HepG2 (cell line): ENCODE results near the gene NUDT8. TPM values are rescaled to one million over a fixed set of nuclear protein-coding genes. Genes with fewer than 3 reads are reported as not detected.

Experiments used
- BCL6 ChIP-seq: IDR thresholded peaks from 2 replicates; pipeline ENCODE4 v1.6.1; 2016; ENCODE audit warnings: missing genetic modification reagents, missing compliant biosample characterization
- CHD2 ChIP-seq: IDR thresholded peaks from 2 replicates; pipeline ENCODE4 v1.6.1; 2011; ENCODE audit warnings: low read depth, low read length, improper control_type of control experiment
- CREM ChIP-seq, 2 experiments: sonication (generic) in 1 of 2; formaldehyde crosslinking in 1 of 2; IDR thresholded peaks; 2 replicates each; pipeline versions ENCODE4 v1.4.0 to v1.6.1; 2016 to 2020; ENCODE audit warnings: antibody characterized with exemption in 1 of 2, mild to moderate bottlenecking in 1 of 2, missing genetic modification reagents in 1 of 2
- GZF1 ChIP-seq: sonication (generic); formaldehyde crosslinking; IDR thresholded peaks from 2 replicates; pipeline ENCODE4 v1.5.1; 2020; ENCODE audit warnings: mild to moderate bottlenecking, missing genetic modification reagents
- HNF4G ChIP-seq, 2 experiments: sonication (generic) in 1 of 2; formaldehyde crosslinking in 1 of 2; IDR thresholded peaks; 2 replicates each; pipeline versions ENCODE4 v1.4.0 to v1.6.1; 2011 to 2020; ENCODE audit warnings: borderline replicate concordance in 2 of 2, low read depth in 2 of 2, mild to moderate bottlenecking in 2 of 2, low read length in 1 of 2, missing genetic modification reagents in 1 of 2, moderate library complexity in 1 of 2
- HOXA3 ChIP-seq: sonication (generic); formaldehyde crosslinking; IDR thresholded peaks from 2 replicates; pipeline ENCODE4 v1.5.0; 2020; ENCODE audit warnings: missing genetic modification reagents
- IRF2 ChIP-seq: IDR thresholded peaks from 2 replicates; pipeline ENCODE4 v1.6.1; 2018; ENCODE audit warnings: missing genetic modification reagents, missing compliant biosample characterization
- KAT2B ChIP-seq: fragments of 150-350 bp; IDR thresholded peaks from 2 replicates; pipeline ENCODE4 v1.6.1; 2014; ENCODE audit warnings: low read depth, low read length, borderline replicate concordance
- NR2F6 ChIP-seq, 2 experiments: IDR thresholded peaks; 2 replicates each; pipeline ENCODE4 v1.6.1; 2016; ENCODE audit warnings: antibody characterized with exemption in 1 of 2, mild to moderate bottlenecking in 1 of 2
- PCBP2 ChIP-seq: fragments of 200-400 bp; formaldehyde crosslinking; optimal IDR thresholded peaks from 2 replicates; pipeline ENCODE3; 2018; ENCODE audit warnings: low read length, low read depth; ENCODE audit not compliant: poor library complexity, severe bottlenecking
- RARA ChIP-seq: IDR thresholded peaks from 2 replicates; pipeline ENCODE4 v1.6.1; 2016; ENCODE audit warnings: missing genetic modification reagents, missing compliant biosample characterization
- RBAK ChIP-seq: sonication (generic); formaldehyde crosslinking; IDR thresholded peaks from 2 replicates; pipeline ENCODE4 v1.5.1; 2020; ENCODE audit warnings: mild to moderate bottlenecking, missing genetic modification reagents
- SOX5 ChIP-seq: IDR thresholded peaks from 2 replicates; pipeline ENCODE4 v1.6.1; 2016; ENCODE audit warnings: borderline replicate concordance
- SOX6 ChIP-seq, 2 experiments: fragments of 450-650 bp in 1 of 2; sonication (generic) in 1 of 2; formaldehyde crosslinking in 1 of 2; IDR thresholded peaks; 2 replicates each; pipeline versions ENCODE4 v1.4.0 to v1.6.1; 2017 to 2020; ENCODE audit warnings: antibody characterized with exemption in 1 of 2, mild to moderate bottlenecking in 1 of 2, missing genetic modification reagents in 1 of 2
- SSRP1 ChIP-seq: IDR thresholded peaks from 2 replicates; pipeline ENCODE4 v1.6.1; 2016; ENCODE audit warnings: control low read depth
- TMF1 ChIP-seq: sonication (generic); formaldehyde crosslinking; IDR thresholded peaks from 2 replicates; pipeline ENCODE4 v1.8.1; 2022; ENCODE audit warnings: low read depth, missing genetic modification reagents
- TRIM24 ChIP-seq: sonication (generic); formaldehyde crosslinking; IDR thresholded peaks from 2 replicates; pipeline ENCODE4 v1.8.0; 2022; ENCODE audit warnings: mild to moderate bottlenecking, missing genetic modification reagents
- ZMYM4 ChIP-seq: sonication (generic); formaldehyde crosslinking; IDR thresholded peaks from 2 replicates; pipeline ENCODE4 v1.8.1; 2023; ENCODE audit warnings: mild to moderate bottlenecking, missing genetic modification reagents
- ZNF160 ChIP-seq: sonication (generic); formaldehyde crosslinking; IDR thresholded peaks from 2 replicates; pipeline ENCODE4 v1.8.0; 2022; ENCODE audit warnings: mild to moderate bottlenecking, inconsistent platforms, missing genetic modification reagents
- ZNF564 ChIP-seq: sonication (generic); formaldehyde crosslinking; IDR thresholded peaks from 2 replicates; pipeline ENCODE4 v1.8.1; 2023; ENCODE audit warnings: mild to moderate bottlenecking, missing genetic modification reagents
- polyA plus RNA-seq, 8 experiments: library from polyadenylated mRNA; depleted of rRNA in 3 of 8; stranded (reverse) in 7 of 8; unstranded in 1 of 8; fragments of >200 nt; fragmentation: Illumina TruSeq in 4 of 8; extraction: Trizol in 4 of 8; gene quantifications; 2 replicates each; pipeline versions ENCODE4 v1.2.1 to v1.2.3, GENCODE V29; 2011 to 2016; ENCODE audit warnings: low read depth in 4 of 8, missing spikeins in 1 of 8, mixed read lengths in 1 of 8; ENCODE audit not compliant: insufficient read depth in 1 of 8
- total RNA-seq, 5 experiments: library from RNA; depleted of rRNA; stranded (reverse); fragments of >200 nt; fragmentation: Illumina TruSeq; extraction: Trizol; gene quantifications; 2 replicates each; pipeline ENCODE4 v1.2.3, GENCODE V29; 2016; ENCODE audit warnings: low read depth in 1 of 5
- TF ChIP-seq, protein P1 (sequence below): sonication (generic); formaldehyde crosslinking; IDR thresholded peaks from 2 replicates; pipeline ENCODE4 v1.5.0; 2020; ENCODE audit warnings: mild to moderate bottlenecking, missing genetic modification reagents, borderline replicate concordance
- TF ChIP-seq, protein P2 (sequence below): sonication (generic); formaldehyde crosslinking; IDR thresholded peaks from 2 replicates; pipeline ENCODE4 v1.9.0; 2021; ENCODE audit warnings: missing genetic modification reagents, borderline replicate concordance
- TF ChIP-seq, protein P3 (sequence below): sonication (generic); IDR thresholded peaks from 2 replicates; pipeline ENCODE4 v1.6.1; 2016; ENCODE audit warnings: low read depth, borderline replicate concordance
- TF ChIP-seq, protein P4 (sequence below): sonication (generic); formaldehyde crosslinking; IDR thresholded peaks from 2 replicates; pipeline ENCODE4 v1.4.0; 2020; ENCODE audit warnings: mild to moderate bottlenecking, missing genetic modification reagents

Gene NUDT8
- total and polyA plus RNA-seq, 2 of the 13 experiments (the other 11 are each of a cell fraction or from before 2014, with no cell fraction given) = 6.7 to 25.8 TPM

DNA sequence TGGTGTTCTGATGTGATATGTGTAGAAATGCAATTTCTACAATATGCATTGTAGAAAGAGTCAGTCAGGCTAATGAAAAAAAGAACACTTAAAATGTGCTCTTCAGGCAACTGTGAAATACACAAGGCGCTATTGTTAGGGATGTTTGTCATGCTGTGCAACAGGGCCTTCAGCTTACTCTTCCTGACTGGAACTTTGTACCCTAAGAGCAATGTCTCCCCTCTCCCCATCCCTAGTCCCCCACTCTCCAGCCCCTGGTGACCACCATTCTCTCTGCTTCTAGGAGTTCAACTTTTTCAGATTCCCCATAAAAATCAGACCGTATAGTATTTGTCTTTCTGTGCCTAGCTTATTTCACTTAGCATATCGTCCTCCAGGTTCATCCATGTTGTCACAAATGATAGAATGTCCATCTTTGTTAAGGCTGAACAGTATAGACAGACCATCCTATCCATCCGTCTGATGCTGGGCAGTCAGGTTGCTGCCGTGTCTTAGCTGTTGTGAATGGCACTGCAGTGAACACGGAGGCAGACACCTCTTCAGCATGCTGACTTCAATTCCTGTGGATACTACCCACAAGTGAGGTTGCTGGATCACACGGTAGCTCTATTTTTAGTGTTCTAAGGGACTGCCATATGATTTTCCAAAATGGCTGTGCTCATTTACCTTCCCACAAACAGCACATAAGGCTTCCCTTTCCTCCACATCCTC is 12.3 kb downstream of the NUDT8 start (continued):
- TF ChIP-seq, protein P1, sequence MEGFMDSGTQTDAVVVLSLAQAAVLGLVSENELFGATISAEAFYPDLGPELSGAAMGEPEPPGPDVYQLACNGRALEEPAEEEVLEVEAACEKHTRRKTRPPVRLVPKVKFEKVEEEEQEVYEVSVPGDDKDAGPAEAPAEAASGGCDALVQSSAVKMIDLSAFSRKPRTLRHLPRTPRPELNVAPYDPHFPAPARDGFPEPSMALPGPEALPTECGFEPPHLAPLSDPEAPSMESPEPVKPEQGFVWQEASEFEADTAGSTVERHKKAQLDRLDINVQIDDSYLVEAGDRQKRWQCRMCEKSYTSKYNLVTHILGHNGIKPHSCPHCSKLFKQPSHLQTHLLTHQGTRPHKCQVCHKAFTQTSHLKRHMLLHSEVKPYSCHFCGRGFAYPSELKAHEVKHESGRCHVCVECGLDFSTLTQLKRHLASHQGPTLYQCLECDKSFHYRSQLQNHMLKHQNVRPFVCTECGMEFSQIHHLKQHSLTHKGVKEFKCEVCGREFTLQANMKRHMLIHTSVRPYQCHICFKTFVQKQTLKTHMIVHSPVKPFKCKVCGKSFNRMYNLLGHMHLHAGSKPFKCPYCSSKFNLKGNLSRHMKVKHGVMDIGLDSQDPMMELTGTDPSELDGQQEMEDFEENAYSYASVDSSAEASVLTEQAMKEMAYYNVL (CRISPR knock-in tag) = peak; percentile 23; the same call in 1 of the 2 replicates
- TF ChIP-seq, protein P2, sequence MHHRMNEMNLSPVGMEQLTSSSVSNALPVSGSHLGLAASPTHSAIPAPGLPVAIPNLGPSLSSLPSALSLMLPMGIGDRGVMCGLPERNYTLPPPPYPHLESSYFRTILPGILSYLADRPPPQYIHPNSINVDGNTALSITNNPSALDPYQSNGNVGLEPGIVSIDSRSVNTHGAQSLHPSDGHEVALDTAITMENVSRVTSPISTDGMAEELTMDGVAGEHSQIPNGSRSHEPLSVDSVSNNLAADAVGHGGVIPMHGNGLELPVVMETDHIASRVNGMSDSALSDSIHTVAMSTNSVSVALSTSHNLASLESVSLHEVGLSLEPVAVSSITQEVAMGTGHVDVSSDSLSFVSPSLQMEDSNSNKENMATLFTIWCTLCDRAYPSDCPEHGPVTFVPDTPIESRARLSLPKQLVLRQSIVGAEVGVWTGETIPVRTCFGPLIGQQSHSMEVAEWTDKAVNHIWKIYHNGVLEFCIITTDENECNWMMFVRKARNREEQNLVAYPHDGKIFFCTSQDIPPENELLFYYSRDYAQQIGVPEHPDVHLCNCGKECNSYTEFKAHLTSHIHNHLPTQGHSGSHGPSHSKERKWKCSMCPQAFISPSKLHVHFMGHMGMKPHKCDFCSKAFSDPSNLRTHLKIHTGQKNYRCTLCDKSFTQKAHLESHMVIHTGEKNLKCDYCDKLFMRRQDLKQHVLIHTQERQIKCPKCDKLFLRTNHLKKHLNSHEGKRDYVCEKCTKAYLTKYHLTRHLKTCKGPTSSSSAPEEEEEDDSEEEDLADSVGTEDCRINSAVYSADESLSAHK (CRISPR knock-in tag) = no peak
- TF ChIP-seq TMF1 = no peak
- TF ChIP-seq PCBP2 = no peak
- no peak for TF ChIP-seq ZNF564
- peak; percentile 59; the same call in 1 of the 2 replicates for TF ChIP-seq RBAK (CRISPR knock-in tag)
- TF ChIP-seq, protein P3, sequence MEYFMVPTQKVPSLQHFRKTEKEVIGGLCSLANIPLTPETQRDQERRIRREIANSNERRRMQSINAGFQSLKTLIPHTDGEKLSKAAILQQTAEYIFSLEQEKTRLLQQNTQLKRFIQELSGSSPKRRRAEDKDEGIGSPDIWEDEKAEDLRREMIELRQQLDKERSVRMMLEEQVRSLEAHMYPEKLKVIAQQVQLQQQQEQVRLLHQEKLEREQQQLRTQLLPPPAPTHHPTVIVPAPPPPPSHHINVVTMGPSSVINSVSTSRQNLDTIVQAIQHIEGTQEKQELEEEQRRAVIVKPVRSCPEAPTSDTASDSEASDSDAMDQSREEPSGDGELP = no peak
- peak; percentile 10; the same call in 1 of the 2 replicates for TF ChIP-seq RARA (CRISPR knock-in tag)
- peak; percentile 65; the same call in 1 of the 2 replicates for TF ChIP-seq NR2F6 (IDR thresholded peaks at IDR 0.05)
- TF ChIP-seq NR2F6 (CRISPR knock-in tag; IDR thresholded peaks at IDR 0.05) = peak; percentile 50; the same call in 1 of the 2 replicates
- TF ChIP-seq ZMYM4 = 0 out of 2 replicates have a peak, but pooled peaks have one; percentile 37
- TF ChIP-seq KAT2B = no peak
- 0 out of 2 replicates have a peak, but pooled peaks have one; percentile 16 for TF ChIP-seq CREM (IDR thresholded peaks at IDR 0.05)
- no peak for TF ChIP-seq CREM (CRISPR knock-in tag; IDR thresholded peaks at IDR 0.05)
- TF ChIP-seq, protein P4, sequence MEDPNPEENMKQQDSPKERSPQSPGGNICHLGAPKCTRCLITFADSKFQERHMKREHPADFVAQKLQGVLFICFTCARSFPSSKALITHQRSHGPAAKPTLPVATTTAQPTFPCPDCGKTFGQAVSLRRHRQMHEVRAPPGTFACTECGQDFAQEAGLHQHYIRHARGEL = no peak
- no peak for TF ChIP-seq ZNF160 (CRISPR knock-in tag)
- no peak for TF ChIP-seq SOX6 (IDR thresholded peaks at IDR 0.05)
- peak; percentile 87 for TF ChIP-seq SOX6 (CRISPR knock-in tag; IDR thresholded peaks at IDR 0.05)
- TF ChIP-seq SSRP1 (CRISPR knock-in tag) = 0 out of 2 replicates have a peak, but pooled peaks have one; percentile 38
- no peak for TF ChIP-seq CHD2
- peak; percentile 87 for TF ChIP-seq HNF4G (IDR thresholded peaks at IDR 0.05; ENCODE audit: borderline replicate concordance, low read depth, low read length)
- TF ChIP-seq HNF4G (CRISPR knock-in tag; IDR thresholded peaks at IDR 0.05; ENCODE audit: borderline replicate concordance, low read depth) = 0 out of 2 replicates have a peak, but pooled peaks have one; percentile 44
- no peak for TF ChIP-seq IRF2 (CRISPR knock-in tag)
- peak; percentile 32; the same call in 1 of the 2 replicates for TF ChIP-seq TRIM24 (CRISPR knock-in tag)
- no peak for TF ChIP-seq GZF1
- peak; percentile 41; the same call in 1 of the 2 replicates for TF ChIP-seq HOXA3 (CRISPR knock-in tag)
- TF ChIP-seq BCL6 (CRISPR knock-in tag) = peak; percentile 71; the same call in 1 of the 2 replicates
- peak; percentile 78; the same call in 1 of the 2 replicates for TF ChIP-seq SOX5 (CRISPR knock-in tag)
